HCT116 (cell line): ENCODE measurements around the gene MAP2K5. TPM values are rescaled to one million over a fixed set of nuclear protein-coding genes. Genes with fewer than 3 reads are reported as not detected.

Experiments used
- ATAC-seq: fragments of 200-7000 bp; cut with Tn5 transposase; 2 replicates; pipeline ENCODE4 v1.9.1; 2020; ENCODE audit warnings: mild to moderate bottlenecking, moderate library complexity
- BruUV-seq: library from RNA; stranded (reverse); fragments of 400-500 nt; replicated peaks from 2 replicates; lab custom pipeline; 2021; lab: Mats Ljungman, UMichigan
- CTCF ChIA-PET: fragments of 300-600 bp; sonication (Branson Sonifier 250); formaldehyde crosslinking; loops from one replicate; lab custom pipeline; 2021; ENCODE audit warnings: antibody characterized with exemption; lab: Charles Lee
- POLR2A ChIA-PET: fragments of 300-600, 350-600 bp; sonication (Branson Sonifier 250); formaldehyde crosslinking; loops from one replicate; lab custom pipeline; 2021; ENCODE audit warnings: antibody characterized with exemption; lab: Charles Lee
- RAD21 ChIA-PET, 2 experiments: fragments of 300-600 bp; sonication (Branson Sonifier 250); formaldehyde crosslinking; loops; one replicate each; lab custom pipeline; 2023; ENCODE audit warnings: low total read pairs in 2 of 2; ENCODE audit not compliant: uncharacterized antibody in 2 of 2, unreplicated experiment in 2 of 2, low non-redundant PET in 1 of 2; lab: Charles Lee
- DNase-seq: peaks from one replicate; pipeline ENCODE4 v3.0.0-alpha.2; 2010; ENCODE audit warnings: low read depth, low spot score
- H2AFZ ChIP-seq: fragments of 200-600 bp; shearing (Covaris generic), sonication (generic); 2 replicates; pipeline ENCODE4 v1.6.1; 2017; ENCODE audit warnings: low read depth, mixed run types, mixed read lengths, antibody characterized with exemption, low read length; ENCODE audit not compliant: poor library complexity, severe bottlenecking
- H3K27ac ChIP-seq: 2 replicates; pipeline ENCODE4 v1.5.1; 2012; ENCODE audit warnings: low read depth, low read length
- H3K27me3 ChIP-seq: fragments of 200-600 bp; sonication (generic); 2 replicates; pipeline ENCODE4 v1.6.1; 2016; ENCODE audit warnings: mixed run types, low read length, mixed read lengths; ENCODE audit not compliant: insufficient read depth
- H3K36me3 ChIP-seq, 2 experiments: fragments of 200-500 bp in 1 of 2; fragments of 200-600 bp in 1 of 2; sonication (Bioruptor generic) in 1 of 2; sonication (generic) in 1 of 2; 2 replicates each; pipeline versions ENCODE4 v1.5.1 to v1.6.1; 2014 to 2016; ENCODE audit warnings: low read length in 2 of 2, inconsistent platforms in 1 of 2, mixed read lengths in 1 of 2, mixed run types in 1 of 2; ENCODE audit not compliant: insufficient read depth in 2 of 2, control insufficient read depth in 1 of 2
- H3K4me1 ChIP-seq, 2 experiments: fragments of 200-600 bp in 1 of 2; sonication (generic) in 1 of 2; 2 replicates each; pipeline versions ENCODE4 v1.5.1 to v1.6.1; 2012 to 2017; ENCODE audit warnings: low read length in 2 of 2, inconsistent platforms in 1 of 2, mild to moderate bottlenecking in 1 of 2, mixed read lengths in 1 of 2, mixed run types in 1 of 2, moderate library complexity in 1 of 2; ENCODE audit not compliant: insufficient read depth in 2 of 2, control insufficient read depth in 1 of 2
- H3K4me2 ChIP-seq: fragments of 200-600 bp; sonication (generic); 2 replicates; pipeline ENCODE4 v1.6.1; 2017; ENCODE audit warnings: mixed run types, low read length, mixed read lengths
- H3K4me3 ChIP-seq, 2 experiments: fragments of 200-600 bp in 1 of 2; sonication (generic) in 1 of 2; replicated peaks in 1 of 2; 2 replicates each; pipeline ENCODE4 v1.5.1; 2011 to 2016; ENCODE audit warnings: low read length in 2 of 2, control low read depth in 1 of 2, low read depth in 1 of 2, mild to moderate bottlenecking in 1 of 2, mixed read lengths in 1 of 2, mixed run types in 1 of 2
- H3K79me2 ChIP-seq: fragments of 200-600 bp; sonication (generic); 2 replicates; pipeline ENCODE4 v1.6.1; 2017; ENCODE audit warnings: mild to moderate bottlenecking, mixed run types, low read length, moderate library complexity, mixed read lengths; ENCODE audit not compliant: insufficient read depth
- H3K9ac ChIP-seq: fragments of 200-600 bp; sonication (generic); 2 replicates; pipeline ENCODE4 v1.6.1; 2016; ENCODE audit warnings: low read length, mixed read lengths
- H3K9me2 ChIP-seq: fragments of 200-600 bp; sonication (generic), shearing (Covaris generic); 2 replicates; pipeline ENCODE4 v1.6.1; 2017; ENCODE audit warnings: mixed run types, mild to moderate bottlenecking, moderate library complexity; ENCODE audit not compliant: insufficient read depth
- H3K9me3 ChIP-seq, 2 experiments: fragments of 200-500 bp in 1 of 2; fragments of 200-600 bp in 1 of 2; sonication (Bioruptor generic) in 1 of 2; sonication (generic) in 1 of 2; 2 replicates each; pipeline ENCODE4 v1.6.1; 2014 to 2017; ENCODE audit warnings: low read length in 2 of 2, mixed read lengths in 2 of 2, inconsistent platforms in 1 of 2, low read depth in 1 of 2, mild to moderate bottlenecking in 1 of 2, mixed run types in 1 of 2, moderate library complexity in 1 of 2; ENCODE audit not compliant: control insufficient read depth in 1 of 2, insufficient read depth in 1 of 2
- H4K20me1 ChIP-seq: fragments of 200-600 bp; sonication (generic), shearing (Covaris generic); 2 replicates; pipeline ENCODE4 v1.6.1; 2017; ENCODE audit warnings: mixed run types, mild to moderate bottlenecking, moderate library complexity; ENCODE audit not compliant: insufficient read depth
- EGR1 ChIP-seq: IDR thresholded peaks from 2 replicates; pipeline ENCODE4 v1.6.1; 2012; ENCODE audit warnings: low read depth
- ELF1 ChIP-seq: IDR thresholded peaks from 2 replicates; pipeline ENCODE4 v1.6.1; 2012; ENCODE audit warnings: low read depth, borderline replicate concordance
- EZH2phosphoT487 ChIP-seq: fragments of 200-600 bp; IDR thresholded peaks from 2 replicates; pipeline ENCODE4 v1.6.1; 2018; ENCODE audit warnings: antibody characterized with exemption, borderline replicate concordance
- JUND ChIP-seq: IDR thresholded peaks from 2 replicates; pipeline ENCODE4 v1.6.1; 2012
- SIN3A ChIP-seq: IDR thresholded peaks from 2 replicates; pipeline ENCODE4 v1.6.1; 2012; ENCODE audit warnings: low read depth
- intact Hi-C: fragments of 100-400 bp; cut with micrococcal nuclease; formaldehyde crosslinking; loops from 2 replicates; pipeline ENCODE4 v1.10.0; 2022
- total RNA-seq: library from RNA; stranded (reverse); gene quantifications from one replicate; pipeline ENCODE4 v1.2.1, GENCODE V29; 2021; ENCODE audit not compliant: unreplicated experiment
- TF ChIP-seq, protein P1 (sequence below): IDR thresholded peaks from 2 replicates; pipeline ENCODE4 v1.6.1; 2012

The MAP2K5 gene
- total RNA-seq, 1 experiment from 2014 or later: 15.6 TPM

DNA sequence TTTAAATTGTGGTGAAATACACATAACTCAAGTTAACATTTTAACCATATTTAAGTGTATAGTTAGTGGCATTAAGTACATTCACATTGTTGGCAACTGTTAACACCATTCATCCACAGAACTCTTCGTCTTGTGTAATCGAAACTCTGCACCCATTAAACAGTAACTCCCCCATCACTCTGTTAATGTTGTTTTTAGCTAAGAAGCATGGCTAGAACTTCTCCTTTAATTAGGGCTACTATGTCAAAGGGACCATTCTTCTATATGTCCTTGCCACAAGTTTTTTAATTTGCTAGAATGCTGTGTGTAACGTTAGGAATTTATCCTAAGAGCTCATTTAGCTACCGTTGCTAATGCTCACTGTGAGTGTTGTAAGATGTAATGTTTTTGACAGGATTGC, 60.6 kb downstream of the MAP2K5 start:
- no peaks in the 10 kb centered on the region for H3K27me3 ChIP-seq
- ATAC-seq (no peak), DNase-seq (no peak)
- H3K9ac ChIP-seq: no peak overlapping the region
- no peaks in the 10 kb centered on the region for H3K9me2 ChIP-seq
- RAD21 ChIA-PET: no interaction called here
- H3K4me2 ChIP-seq: no peak overlapping the region
- CTCF ChIA-PET: no interaction called here
- H3K27ac ChIP-seq: no peak overlapping the region
- H3K4me3 ChIP-seq: no peak overlapping the region
- H3K4me1 ChIP-seq: no peaks in the 10 kb centered on the region
- no peaks in the 10 kb centered on the region for H3K79me2 ChIP-seq
- H3K9me3 ChIP-seq: no peaks in the 10 kb centered on the region
- H2AFZ ChIP-seq: no peak overlapping the region
- intact Hi-C loops: no loop called here
- H4K20me1 ChIP-seq: no peaks in the 10 kb centered on the region
- H3K36me3 ChIP-seq: no peaks in the 10 kb centered on the region
- TF ChIP-seq EGR1 (no peak), EZH2phosphoT487 (no peak), SIN3A (no peak), ELF1 (no peak)
- TF ChIP-seq, protein P1, sequence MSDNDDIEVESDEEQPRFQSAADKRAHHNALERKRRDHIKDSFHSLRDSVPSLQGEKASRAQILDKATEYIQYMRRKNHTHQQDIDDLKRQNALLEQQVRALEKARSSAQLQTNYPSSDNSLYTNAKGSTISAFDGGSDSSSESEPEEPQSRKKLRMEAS: no peak
- no TSS peak for BruUV-seq
- POLR2A ChIA-PET: no interaction called here

DNA sequence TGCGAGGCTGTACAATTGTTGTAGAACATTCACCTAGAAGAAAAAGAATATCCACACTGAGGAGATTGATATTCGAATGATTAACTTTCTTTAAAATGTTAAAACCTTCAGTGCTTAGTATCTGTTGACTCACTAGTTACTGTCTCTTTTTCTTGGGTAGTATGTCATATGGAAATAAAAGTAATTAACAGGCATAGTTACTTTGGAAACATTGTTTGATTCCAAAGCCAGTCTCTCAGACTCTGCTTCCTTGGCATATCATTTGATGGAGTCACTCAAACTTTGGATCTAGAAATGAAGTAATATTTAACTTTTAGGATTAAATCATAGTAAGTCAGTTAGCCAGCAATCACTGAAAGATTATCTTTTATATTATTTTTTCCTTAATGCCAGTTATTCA, 63.4 kb downstream of the MAP2K5 start:
- no peak overlapping the region for H3K4me3 ChIP-seq
- ChIA-PET CTCF (no interaction called here), RAD21 (no interaction called here), POLR2A (no interaction called here)
- H3K9me3 ChIP-seq: no peaks in the 10 kb centered on the region
- H3K4me2 ChIP-seq: no peak overlapping the region
- H3K79me2 ChIP-seq: no peaks in the 10 kb centered on the region
- no peaks in the 10 kb centered on the region for H4K20me1 ChIP-seq
- H2AFZ ChIP-seq: no peak overlapping the region
- intact Hi-C loops: no loop called here
- no TSS peak for BruUV-seq
- H3K36me3 ChIP-seq: no peaks in the 10 kb centered on the region
- DNase-seq (no peak), ATAC-seq (no peak)
- H3K9ac ChIP-seq: no peak overlapping the region
- no peaks in the 10 kb centered on the region for H3K9me2 ChIP-seq
- no peaks in the 10 kb centered on the region for H3K27me3 ChIP-seq
- no peaks in the 10 kb centered on the region for H3K4me1 ChIP-seq
- no peak for TF ChIP-seq JUND
- H3K27ac ChIP-seq: no peak overlapping the region
